Stimulated activated CD4-positive, alpha-beta T cell treated with anti-CD3 and anti-CD28 coated beads, TNF-alpha, amount 100 ng/mL, for 4 hours (primary cell): ENCODE measurements around the gene ACACA.
"Not testable (repeated sequence)": the region's sequence is repeated elsewhere in the genome, so short reads cannot be mapped to it uniquely, and the experiment has no call there.

Source experiments
- DNase-seq, 3 experiments: peaks; one replicate each; pipeline ENCODE4 v3.0.0-alpha.2; 2020; ENCODE audit warnings: low read depth in 3 of 3

ACACA gene

GRCh38 chr17:37100231-37100630 is 306.4 kb downstream of the ACACA start:
- no peak for DNase-seq

GRCh38 chr17:37098910-37099664 is 307.5 kb downstream of the ACACA start:
- no peak for DNase-seq

- no peak for DNase-seq
These were observed 308.5 kb downstream of the ACACA start for GRCh38 chr17:37098152-37098551.

DNA sequence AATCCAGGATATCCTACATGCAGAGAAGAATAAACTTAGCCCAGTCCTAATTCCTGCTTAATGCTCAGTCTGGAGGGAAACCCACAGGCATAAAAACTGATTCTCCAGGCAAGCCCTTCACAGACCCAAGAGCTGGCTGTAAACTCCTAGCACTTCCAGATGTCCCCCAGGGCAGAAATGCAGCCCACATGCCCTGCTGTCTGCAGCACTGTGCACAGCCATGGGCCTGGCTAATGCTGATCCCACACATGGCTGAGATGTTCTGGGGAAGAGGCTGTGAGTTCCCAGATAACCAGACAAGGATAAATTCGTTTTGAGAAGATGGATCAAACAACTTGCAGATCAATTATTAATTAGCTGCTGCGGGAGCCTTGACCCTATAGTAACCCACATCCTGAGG is 309.5 kb downstream of the ACACA start:
- no peak for DNase-seq

DNA sequence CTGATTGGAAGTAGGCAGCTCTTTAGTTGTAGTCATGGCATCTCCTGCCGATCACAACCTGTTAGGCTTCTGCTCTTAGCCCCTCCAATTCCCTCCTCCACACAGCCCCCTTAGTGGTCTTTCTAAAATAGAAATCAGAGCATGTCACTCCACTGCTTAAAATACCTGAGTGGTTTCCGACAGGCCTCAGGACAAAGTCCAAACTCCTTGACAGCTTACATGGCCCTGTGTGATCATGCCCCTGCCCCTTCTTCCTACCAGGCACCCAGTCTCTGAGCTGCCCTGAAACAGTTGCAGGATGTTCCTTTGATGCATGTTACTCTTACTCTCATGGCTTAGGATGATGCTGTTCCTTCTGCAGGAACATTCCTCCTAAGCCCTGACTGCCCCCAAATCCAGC is 310.6 kb downstream of the ACACA start:
- no peak for DNase-seq

DNA sequence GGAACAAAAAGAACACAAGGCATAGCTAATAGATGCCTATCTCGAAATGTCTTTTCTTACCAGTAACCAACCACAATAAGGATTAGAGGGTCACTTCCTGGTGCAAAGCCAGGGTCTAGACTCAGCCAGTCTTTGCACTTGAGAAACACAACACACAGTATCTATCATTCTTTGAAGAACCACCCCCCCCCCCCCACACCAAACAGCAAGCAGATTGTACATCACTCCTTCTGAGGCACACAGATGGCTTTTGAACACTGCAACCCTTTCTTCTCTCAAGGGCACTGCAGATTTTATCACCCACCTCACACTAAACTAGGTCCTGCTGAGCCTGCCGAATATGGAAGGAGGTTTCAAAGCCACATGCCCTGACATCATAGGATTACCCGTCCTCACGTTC is 312.2 kb downstream of the ACACA start:
- no peak for DNase-seq

DNA sequence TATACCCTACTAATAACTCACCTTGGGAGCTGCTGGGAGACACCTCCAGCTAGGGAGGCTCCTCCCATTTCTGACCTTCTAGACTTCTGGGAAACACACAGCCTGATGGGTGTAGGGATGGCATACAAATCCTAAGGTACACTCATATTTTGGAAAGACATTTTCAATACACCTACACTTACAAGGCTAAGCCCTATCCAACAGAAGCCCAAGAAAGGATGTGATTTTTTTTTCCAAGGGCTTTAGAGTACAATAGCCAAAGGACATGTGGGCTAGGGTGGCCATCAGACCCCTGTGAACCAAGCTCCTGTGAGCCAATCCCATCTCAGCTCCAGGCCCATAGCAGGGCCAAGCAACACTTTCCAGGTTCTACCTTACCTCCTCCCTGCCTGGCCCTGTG is 313.9 kb downstream of the ACACA start:
- DNase-seq, result no peak

DNA sequence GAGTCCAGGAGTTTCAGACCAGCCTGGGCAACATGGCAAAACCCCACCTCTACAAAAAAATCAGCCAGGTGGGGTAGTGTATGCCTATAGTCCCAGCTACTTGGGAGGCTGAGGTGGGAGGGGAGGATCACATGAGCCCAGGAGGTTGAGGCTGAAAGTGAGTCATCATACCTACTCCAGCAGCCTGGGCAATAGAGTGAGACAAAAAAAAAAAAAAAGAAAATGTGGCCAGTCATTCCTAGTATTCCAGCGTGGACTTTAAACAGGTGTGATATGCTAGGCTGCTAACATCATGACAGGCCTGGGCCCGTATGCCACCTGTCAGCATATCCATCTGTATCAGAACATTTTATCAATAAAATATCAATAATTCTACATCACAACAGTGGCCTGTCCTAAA is 314.6 kb downstream of the ACACA start:
- no peak for DNase-seq

- DNase-seq, result no peak
These were observed 315.7 kb downstream of the ACACA start for GRCh38 chr17:37090941-37091340.

DNA sequence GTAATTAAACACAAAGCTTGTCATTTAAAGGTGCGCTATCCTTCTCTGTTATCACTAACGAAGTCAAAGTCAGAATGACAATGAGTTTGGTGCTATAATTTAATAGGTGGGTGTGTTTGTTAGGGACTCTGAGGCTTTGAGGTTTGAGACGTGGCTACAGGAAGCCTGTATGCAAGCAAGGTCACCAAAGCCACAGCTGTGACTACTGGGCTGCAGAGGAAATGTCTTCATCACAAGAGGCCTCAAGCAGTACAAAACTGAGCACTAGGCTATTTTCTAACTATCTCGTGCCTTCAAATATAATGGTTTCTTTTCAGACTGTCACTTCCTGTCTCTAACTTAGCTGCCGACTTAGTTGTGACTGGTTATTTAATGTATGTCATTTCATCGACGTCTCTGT is 316.7 kb downstream of the ACACA start:
- DNase-seq, result no peak

DNA sequence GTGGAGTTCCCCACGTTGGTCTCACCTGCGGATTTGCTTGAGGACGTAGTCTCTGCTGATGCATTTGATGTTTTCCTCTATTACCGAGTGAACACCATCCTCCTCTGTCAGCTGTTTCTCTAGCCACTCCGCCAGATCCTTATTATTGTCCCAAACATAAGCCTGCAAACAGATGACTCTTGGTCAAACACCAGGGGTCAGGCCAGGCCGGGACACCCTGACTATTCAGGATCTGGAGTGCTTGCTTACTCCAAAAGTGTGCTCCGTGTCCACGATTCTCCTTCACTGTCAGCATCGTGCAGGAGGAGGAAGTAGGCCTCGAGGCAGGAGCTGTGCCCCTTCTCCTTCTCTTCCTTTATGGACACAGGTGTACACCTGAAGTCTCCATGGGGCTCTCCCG is 317.7 kb downstream of the ACACA start:
- no peak for DNase-seq

GRCh38 chr17:37088459-37088858 is 318.2 kb downstream of the ACACA start:
- DNase-seq, result no peak

DNA sequence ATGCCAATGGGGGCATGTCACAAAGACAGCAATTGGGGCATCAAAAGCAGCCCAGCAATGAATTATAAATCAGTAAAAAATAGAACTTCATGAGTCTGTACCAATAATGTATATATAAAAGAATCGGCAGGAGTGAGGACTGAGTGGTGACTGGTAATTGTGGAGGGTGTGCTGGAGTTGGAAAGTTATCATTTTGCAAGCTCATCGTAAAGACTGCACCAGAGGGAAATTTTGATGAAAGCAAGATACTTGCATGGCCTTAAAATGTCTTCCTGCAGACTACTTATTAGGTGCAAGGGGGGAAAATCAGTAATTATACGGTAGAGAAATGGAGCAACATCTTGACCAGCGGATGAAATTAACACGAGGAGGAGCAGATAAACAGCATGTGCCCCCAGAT is 319.0 kb downstream of the ACACA start:
- DNase-seq, result no peak

GRCh38 chr17:37086948-37087347 is 319.7 kb downstream of the ACACA start:
- no peak for DNase-seq

GRCh38 chr17:37086334-37086733 is 320.3 kb downstream of the ACACA start:
- no peak for DNase-seq

DNA sequence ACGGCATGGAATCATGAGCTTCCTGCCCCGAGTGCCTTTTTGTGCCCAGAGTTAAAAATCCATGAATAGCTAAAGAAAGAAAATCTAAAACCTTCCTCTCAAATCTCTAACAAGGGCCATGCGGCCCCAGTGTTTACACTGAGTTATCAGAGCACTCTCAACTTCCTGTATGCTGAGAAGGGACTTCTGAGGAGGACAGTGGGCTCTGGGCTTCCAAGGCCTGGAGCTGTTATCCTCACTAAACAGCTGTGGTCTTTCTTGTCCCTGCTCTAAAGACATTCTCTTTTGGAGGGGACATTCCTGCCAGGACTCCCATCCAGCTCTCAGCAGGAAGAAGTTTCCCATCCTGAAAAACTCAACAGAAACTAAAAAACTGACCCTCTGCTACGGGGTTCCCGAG is 322.3 kb downstream of the ACACA start:
- DNase-seq, result no peak

- DNase-seq, result no peak
These were observed 323.2 kb downstream of the ACACA start for GRCh38 chr17:37083456-37083855.

DNA sequence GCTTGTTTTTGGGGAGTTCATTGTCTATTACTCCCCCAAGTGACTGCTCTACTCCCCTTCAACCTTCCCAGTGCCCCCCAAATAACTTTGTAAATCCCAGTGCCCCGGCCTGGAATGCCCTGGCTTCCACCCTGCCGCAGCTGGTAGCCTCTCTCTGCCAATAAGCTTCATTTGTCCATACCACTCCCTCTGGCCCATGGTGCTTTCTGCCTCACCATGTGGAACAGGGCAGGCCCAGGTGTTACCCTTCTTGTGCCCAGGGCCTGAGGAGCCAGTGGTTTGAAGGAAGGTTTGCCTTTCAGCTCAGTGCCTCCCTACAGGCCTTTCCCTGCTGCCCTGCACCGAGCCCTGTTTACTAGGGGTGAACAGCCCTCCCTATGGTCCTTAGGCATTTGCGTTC is 323.7 kb downstream of the ACACA start:
- no peak for DNase-seq

- DNase-seq, result no peak
These were observed 324.2 kb downstream of the ACACA start for GRCh38 chr17:37082311-37082860.

- no peak for DNase-seq
These were observed 325.3 kb downstream of the ACACA start for GRCh38 chr17:37081287-37081686.

GRCh38 chr17:37079735-37080134 is 326.9 kb downstream of the ACACA start:
- no peak for DNase-seq

- no peak for DNase-seq
These were observed 327.4 kb downstream of the ACACA start for GRCh38 chr17:37079065-37079708.

GRCh38 chr17:37073464-37073863 is 333.2 kb downstream of the ACACA start:
- DNase-seq, result not testable (repeated sequence)
